ENCODE measurements around the gene MTFP1.

DNA sequence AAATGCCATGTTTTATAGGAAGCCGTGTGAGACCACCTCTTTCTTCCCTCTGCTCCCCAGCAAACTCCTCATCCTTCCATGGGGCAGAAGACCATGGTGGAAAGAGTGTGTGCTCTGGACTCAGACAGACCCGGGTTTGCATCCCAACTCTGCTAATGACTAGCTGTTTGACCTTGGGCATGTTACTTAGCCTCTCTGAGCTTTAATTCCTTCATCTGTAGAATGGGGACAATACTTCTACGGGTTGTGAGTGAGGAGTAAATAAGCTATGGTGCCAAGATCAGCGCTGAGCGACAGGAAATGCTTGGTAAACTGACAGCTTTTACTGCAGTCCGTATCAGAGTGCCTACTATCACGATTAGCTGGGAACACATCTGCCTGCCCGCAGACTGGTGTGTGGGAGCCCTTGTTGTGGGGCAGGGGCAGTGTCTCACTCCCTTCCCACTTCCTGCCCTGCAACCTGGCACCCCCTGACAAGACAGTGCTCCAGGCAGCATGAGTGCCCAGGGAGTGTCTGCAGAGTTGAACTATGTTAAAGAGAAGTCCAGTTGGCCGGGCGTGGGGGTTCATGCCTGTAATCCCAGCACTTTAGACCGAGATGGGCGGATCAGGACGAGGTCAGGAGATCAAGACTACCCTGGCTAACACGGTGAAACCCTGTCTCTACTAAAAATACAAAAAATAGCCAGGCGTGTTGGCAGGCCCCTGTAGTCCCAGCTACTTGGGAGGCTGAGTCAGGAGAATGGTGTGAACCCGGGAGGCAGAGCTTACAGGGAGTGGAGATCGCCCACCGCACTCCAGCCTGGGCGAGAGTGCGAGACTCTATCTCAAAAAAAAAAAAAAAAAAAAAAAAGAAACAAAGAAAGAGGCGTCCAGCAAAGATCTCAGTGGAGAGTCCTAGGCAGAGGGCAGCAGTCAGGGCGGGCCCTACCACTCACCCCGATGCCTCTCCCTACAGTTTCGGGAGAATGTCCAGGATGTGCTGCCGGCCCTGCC is 26.6 kb upstream of the MTFP1 start:
- TF ChIP-seq, protein P1, sequence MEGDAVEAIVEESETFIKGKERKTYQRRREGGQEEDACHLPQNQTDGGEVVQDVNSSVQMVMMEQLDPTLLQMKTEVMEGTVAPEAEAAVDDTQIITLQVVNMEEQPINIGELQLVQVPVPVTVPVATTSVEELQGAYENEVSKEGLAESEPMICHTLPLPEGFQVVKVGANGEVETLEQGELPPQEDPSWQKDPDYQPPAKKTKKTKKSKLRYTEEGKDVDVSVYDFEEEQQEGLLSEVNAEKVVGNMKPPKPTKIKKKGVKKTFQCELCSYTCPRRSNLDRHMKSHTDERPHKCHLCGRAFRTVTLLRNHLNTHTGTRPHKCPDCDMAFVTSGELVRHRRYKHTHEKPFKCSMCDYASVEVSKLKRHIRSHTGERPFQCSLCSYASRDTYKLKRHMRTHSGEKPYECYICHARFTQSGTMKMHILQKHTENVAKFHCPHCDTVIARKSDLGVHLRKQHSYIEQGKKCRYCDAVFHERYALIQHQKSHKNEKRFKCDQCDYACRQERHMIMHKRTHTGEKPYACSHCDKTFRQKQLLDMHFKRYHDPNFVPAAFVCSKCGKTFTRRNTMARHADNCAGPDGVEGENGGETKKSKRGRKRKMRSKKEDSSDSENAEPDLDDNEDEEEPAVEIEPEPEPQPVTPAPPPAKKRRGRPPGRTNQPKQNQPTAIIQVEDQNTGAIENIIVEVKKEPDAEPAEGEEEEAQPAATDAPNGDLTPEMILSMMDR (conservative IDR thresholded peaks at IDR 0.05; ENCODE audit: low read length) = no peak
- TF ChIP-seq EZH2phosphoT487 (IDR thresholded peaks at IDR 0.05; ENCODE audit: borderline replicate concordance) = no peak
